Sciatic nerve (tissue), 2 donors: Measurements from ENCODE around the gene CRB2. TPM values are rescaled to one million over a fixed set of nuclear protein-coding genes. Genes with fewer than 3 reads are reported as not detected.

ENCODE experiments used
- ATAC-seq: fragments of 200-7000 bp; cut with Tn5 transposase; one replicate; pipeline ENCODE4 v1.9.1; 2020; ENCODE audit warnings: mild to moderate bottlenecking, moderate library complexity
- DNase-seq: peaks from one replicate; pipeline ENCODE4 v3.0.0-alpha.2; 2020; ENCODE audit warnings: low spot score
- intact Hi-C: fragments of 100-400 bp; cut with DNase I; formaldehyde crosslinking; loops from one replicate; pipeline ENCODE4 v1.14.2; 2022
- microRNA-seq: library from miRNA; unstranded; fragments of <30 nt; microRNA quantifications from one replicate; pipeline ENCODE4 v1.2.0, GENCODE V29; 2020
- total RNA-seq: library from RNA; stranded (reverse); fragmentation: NEBNext Ultra II Directional; extraction: Animal tissue kit (Norgen Biotek cat#: 25700); gene quantifications from one replicate; pipeline ENCODE4 v1.2.1, GENCODE V29; 2021
- donor health status: DM: no; HTN: no; CAD: no.
- donor health status: DM: no; HTN: no; CAD: no.

The CRB2 gene
- total RNA-seq, 1 donor from 2014 or later = 0.58 TPM

DNA sequence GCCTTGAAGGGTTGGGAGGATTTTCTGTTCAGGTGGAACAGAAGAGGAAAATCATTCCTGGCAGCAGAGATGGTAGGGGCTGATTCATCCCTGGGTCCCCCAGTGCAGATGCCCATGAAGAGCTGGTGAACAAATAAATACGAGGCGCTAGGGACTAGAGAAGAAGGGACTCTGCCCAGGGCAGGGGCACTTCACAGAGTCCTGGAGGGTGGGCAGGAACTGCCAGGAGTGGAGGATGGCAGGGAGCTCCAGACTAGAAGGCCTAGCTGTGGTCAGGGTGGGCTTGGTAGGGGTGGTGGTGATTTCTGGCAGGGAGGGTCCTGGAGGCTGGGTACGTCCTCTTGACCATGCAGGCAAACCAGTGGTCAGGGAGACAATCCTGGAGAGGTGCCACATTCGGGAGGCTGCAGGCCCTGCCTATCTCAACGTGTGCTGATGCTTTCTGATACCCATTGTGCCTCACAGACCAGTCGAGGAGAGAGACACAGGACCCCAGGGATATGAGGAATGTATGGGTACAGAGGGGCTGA lies 69.9 kb downstream of the CRB2 start:
- DNase-seq = peak; percentile 28
- no peak for ATAC-seq
- intact Hi-C loops = no loop called here

DNA sequence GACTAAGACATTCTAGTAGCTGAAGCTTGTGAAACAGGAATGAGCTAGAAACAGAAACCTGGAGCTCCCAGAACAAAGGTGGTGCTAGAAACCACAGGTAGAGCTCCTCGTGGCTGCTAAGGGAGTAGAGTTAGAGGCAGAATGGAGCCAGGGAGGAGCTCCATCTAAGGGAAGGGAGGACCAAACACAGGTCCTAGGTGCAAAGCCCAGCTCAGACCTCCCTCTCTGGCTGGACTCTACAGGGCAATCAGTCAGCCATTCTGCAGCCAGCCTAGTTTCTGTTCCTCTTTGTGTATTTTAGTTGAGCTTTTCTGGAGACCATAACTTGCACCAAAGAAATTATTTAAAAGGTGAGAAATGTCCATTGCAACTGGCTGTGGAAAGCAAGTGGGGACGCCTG lies 70.4 kb downstream of the CRB2 start:
- ATAC-seq (no peak), DNase-seq (no peak)

More for the DNA sequence above, 70.4 kb downstream of the CRB2 start:
- intact Hi-C loops = no loop called here

Small RNA genes within 50 kb of the gene (microRNA-seq; reads per million reads assigned to microRNA genes)
- not detected for gene MIR601

Other genes with a start within 250 kb of the CRB2 start
- 13.0 TPM for gene STRBP, start 87.6 kb upstream of the CRB2 start, total RNA-seq